H9 (cell line): ENCODE results near the gene CBX1. TPM values are rescaled to one million over a fixed set of nuclear protein-coding genes. Genes with fewer than 3 reads are reported as not detected.

Experiments
- DNase-seq: peaks from one replicate; pipeline ENCODE4 v3.0.0-alpha.2; 2017
- H2AFZ ChIP-seq: one replicate; pipeline ENCODE4 v1.6.1; 2013; ENCODE audit warnings: mild to moderate bottlenecking, low read length, control low read depth, moderate library complexity
- H2AK5ac ChIP-seq: 2 replicates; pipeline ENCODE4 v1.6.1; 2013; ENCODE audit warnings: low read length, control low read depth, mixed read lengths; ENCODE audit not compliant: insufficient read length
- H2BK120ac ChIP-seq: one replicate; pipeline ENCODE4 v1.6.1; 2013; ENCODE audit warnings: low read depth, mild to moderate bottlenecking, low read length, control low read depth, inconsistent platforms; ENCODE audit not compliant: poor library complexity, severe bottlenecking
- H2BK12ac ChIP-seq: 2 replicates; pipeline ENCODE4 v1.6.1; 2013; ENCODE audit warnings: low read length, control low read depth, mixed read lengths, low read depth; ENCODE audit not compliant: insufficient read length
- H2BK15ac ChIP-seq: 2 replicates; pipeline ENCODE4 v1.6.1; 2013; ENCODE audit warnings: low read depth, low read length, control low read depth
- H2BK20ac ChIP-seq: one replicate; pipeline ENCODE4 v1.6.1; 2013; ENCODE audit warnings: low read depth, mild to moderate bottlenecking, low read length, control low read depth, inconsistent platforms; ENCODE audit not compliant: poor library complexity, severe bottlenecking
- H2BK5ac ChIP-seq: 2 replicates; pipeline ENCODE4 v1.6.1; 2013; ENCODE audit warnings: low read length, control low read depth, mixed read lengths; ENCODE audit not compliant: insufficient read length
- H3K14ac ChIP-seq: 2 replicates; pipeline ENCODE4 v1.6.1; 2013; ENCODE audit warnings: low read length, control low read depth; ENCODE audit not compliant: insufficient read depth
- H3K18ac ChIP-seq: 2 replicates; pipeline ENCODE4 v1.6.1; 2013; ENCODE audit warnings: low read depth, mild to moderate bottlenecking, mixed read lengths, low read length, control low read depth; ENCODE audit not compliant: insufficient read length
- H3K23ac ChIP-seq: 2 replicates; pipeline ENCODE4 v1.6.1; 2013; ENCODE audit warnings: low read length, control low read depth, mixed read lengths, low read depth; ENCODE audit not compliant: insufficient read length
- H3K23me2 ChIP-seq: 2 replicates; pipeline ENCODE4 v1.6.1; 2013; ENCODE audit warnings: low read depth, mild to moderate bottlenecking, mixed read lengths, low read length, control low read depth; ENCODE audit not compliant: insufficient read length, poor library complexity, severe bottlenecking
- H3K27ac ChIP-seq: 2 replicates; pipeline ENCODE4 v1.5.1; 2013; ENCODE audit warnings: low read length, control low read depth, mixed read lengths, low read depth; ENCODE audit not compliant: insufficient read length
- H3K27me3 ChIP-seq: 2 replicates; pipeline ENCODE4 v1.6.1; 2013; ENCODE audit warnings: low read length, control low read depth, inconsistent platforms; ENCODE audit not compliant: insufficient read depth
- H3K4ac ChIP-seq: 2 replicates; pipeline ENCODE4 v1.6.1; 2013; ENCODE audit warnings: low read depth, mild to moderate bottlenecking, control low read depth, inconsistent platforms, low read length, moderate library complexity
- H3K4me1 ChIP-seq: 2 replicates; pipeline ENCODE4 v1.6.1; 2013; ENCODE audit warnings: low read length, control low read depth, inconsistent platforms; ENCODE audit not compliant: insufficient read depth
- H3K4me2 ChIP-seq: 2 replicates; pipeline ENCODE4 v1.6.1; 2013; ENCODE audit warnings: low read length, control low read depth, mixed read lengths; ENCODE audit not compliant: insufficient read length, insufficient read depth
- H3K56ac ChIP-seq: 2 replicates; pipeline ENCODE4 v1.6.1; 2013; ENCODE audit warnings: low read depth, mild to moderate bottlenecking, mixed read lengths, low read length, control low read depth; ENCODE audit not compliant: insufficient read length
- H3K79me1 ChIP-seq: 2 replicates; pipeline ENCODE4 v1.6.1; 2013; ENCODE audit warnings: low read depth, mild to moderate bottlenecking, moderate library complexity, low read length, control low read depth, inconsistent platforms; ENCODE audit not compliant: insufficient read depth, poor library complexity, severe bottlenecking
- H3K79me2 ChIP-seq: 2 replicates; pipeline ENCODE4 v1.6.1; 2013; ENCODE audit warnings: low read length, control low read depth, inconsistent platforms; ENCODE audit not compliant: insufficient read depth
- H3K9ac ChIP-seq: 2 replicates; pipeline ENCODE4 v1.6.1; 2013; ENCODE audit warnings: low read length, control low read depth, mixed read lengths; ENCODE audit not compliant: insufficient read length; ENCODE audit errors: extremely low read depth
- H3K9me3 ChIP-seq: one replicate; pipeline ENCODE4 v1.6.1; 2013; ENCODE audit warnings: low read depth, low read length, inconsistent platforms; ENCODE audit not compliant: control insufficient read depth
- H3T11ph ChIP-seq: one replicate; pipeline ENCODE4 v1.6.1; 2013; ENCODE audit warnings: mild to moderate bottlenecking, low read length, control low read depth, inconsistent platforms
- H4K20me1 ChIP-seq: one replicate; pipeline ENCODE4 v1.6.1; 2013; ENCODE audit not compliant: control insufficient read depth, insufficient read length, insufficient read depth
- H4K5ac ChIP-seq: 2 replicates; pipeline ENCODE4 v1.6.1; 2013; ENCODE audit warnings: low read depth, mild to moderate bottlenecking, mixed read lengths, low read length, control low read depth; ENCODE audit not compliant: insufficient read length
- H4K8ac ChIP-seq: replicated peaks from 2 replicates; pipeline ENCODE4 v1.6.1; 2013; ENCODE audit warnings: low read length, control low read depth, mixed read lengths, low read depth; ENCODE audit not compliant: insufficient read length
- H4K91ac ChIP-seq: 2 replicates; pipeline ENCODE4 v1.6.1; 2013; ENCODE audit warnings: low read depth, mild to moderate bottlenecking, moderate library complexity, mixed read lengths, low read length, control low read depth; ENCODE audit not compliant: insufficient read length
- H3K27ac Mint-ChIP-seq, 3 experiments: 2 replicates in 2 of 3; 3 replicates in 1 of 3; pipeline ENCODE4 v1.8.0; 2020 to 2021; ENCODE audit warnings: mixed read lengths in 3 of 3, mild to moderate bottlenecking in 1 of 3, moderate library complexity in 1 of 3
- H3K27me3 Mint-ChIP-seq: 2 replicates; pipeline ENCODE4 v1.8.0; 2021; ENCODE audit warnings: low read depth, mild to moderate bottlenecking, moderate library complexity, mixed read lengths
- H3K36me3 Mint-ChIP-seq, 3 experiments: 2 replicates in 2 of 3; 3 replicates in 1 of 3; pipeline ENCODE4 v1.8.0; 2020 to 2021; ENCODE audit warnings: low read depth in 3 of 3, mixed read lengths in 3 of 3; ENCODE audit not compliant: insufficient read depth in 1 of 3
- H3K4me1 Mint-ChIP-seq, 2 experiments: 2 replicates each; pipeline ENCODE4 v1.8.0; 2020; ENCODE audit warnings: mixed read lengths in 2 of 2
- H3K4me3 Mint-ChIP-seq, 2 experiments: 2 replicates in 1 of 2; 3 replicates in 1 of 2; pipeline ENCODE4 v1.8.0; 2020 to 2021; ENCODE audit warnings: mild to moderate bottlenecking in 2 of 2, mixed read lengths in 2 of 2, moderate library complexity in 1 of 2
- H3K9me3 Mint-ChIP-seq, 2 experiments: 2 replicates in 1 of 2; 3 replicates in 1 of 2; pipeline ENCODE4 v1.8.0; 2020; ENCODE audit warnings: mild to moderate bottlenecking in 2 of 2, mixed read lengths in 2 of 2, moderate library complexity in 1 of 2
- WGBS: extraction: QIAGEN DNeasy Blood & Tissue Kit; methylation state at CpG from one replicate; pipeline ENCODE4 v1.1.7; 2013; ENCODE audit warnings: missing lambda C conversion rate, low lambda C conversion rate, mixed read lengths; ENCODE audit not compliant: insufficient read length; ENCODE audit errors: extremely low coverage; 5-methylcytosine and 5-hydroxymethylcytosine counted together
- total RNA-seq: library from RNA; stranded (reverse); gene quantifications from 2 replicates; pipeline ENCODE4 v1.2.1, GENCODE V29; 2021
- TF ChIP-seq, protein P1 (sequence below): fragments of 200-600 bp; sonication (generic); conservative IDR thresholded peaks from 3 replicates; pipeline ENCODE4 v1.8.0; 2021; ENCODE audit warnings: antibody characterized with exemption, mild to moderate bottlenecking

CBX1 gene
- total RNA-seq, 1 experiment from 2014 or later, result 155 TPM

DNA sequence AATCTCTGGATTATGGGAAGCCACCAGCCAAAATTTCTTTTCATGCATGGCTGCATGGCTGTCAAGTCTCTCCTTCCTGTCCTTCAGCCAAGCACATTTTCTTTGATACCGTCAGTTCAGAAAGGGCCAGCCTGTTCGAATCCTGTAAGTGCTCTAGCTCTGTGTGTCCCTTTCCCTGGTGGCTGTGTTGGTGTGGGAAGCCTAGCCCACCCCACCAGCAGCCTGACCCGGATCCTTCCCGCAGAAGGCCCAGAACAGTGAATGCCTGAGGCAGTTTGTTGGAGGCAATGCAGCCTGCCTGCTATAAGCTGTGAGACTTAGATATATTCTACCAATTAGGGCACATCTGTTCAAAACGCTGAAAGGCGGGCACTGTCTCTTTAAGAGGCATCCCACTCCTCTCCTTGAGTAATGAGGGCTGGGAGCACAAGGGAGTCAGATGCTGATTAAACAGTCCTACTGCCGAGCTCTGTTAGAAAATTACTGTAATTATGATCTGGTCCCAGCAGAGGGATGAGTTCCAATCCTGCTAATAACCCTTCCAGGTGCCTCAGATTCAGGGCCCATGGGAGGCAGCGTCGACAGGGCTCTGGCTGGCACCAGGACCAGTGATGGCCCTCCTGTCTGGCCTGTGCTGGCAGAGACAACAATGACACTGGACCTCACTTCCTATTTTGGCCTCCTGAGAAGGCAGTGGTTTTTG is 24.7 kb upstream of the CBX1 start:
- H4K91ac ChIP-seq, result no peak overlapping the region
- peaks cover 9 to 15% of the 10 kb centered on the region in 2 experiments for H3K4me1 Mint-ChIP-seq

More for the DNA sequence above, 24.7 kb upstream of the CBX1 start:
- Histone ChIP-seq H2BK20ac (no peak overlapping the region), H2AK5ac (no peak overlapping the region), H3K23ac (no peak overlapping the region), H3K4me2 (no peak overlapping the region), H4K20me1 (no peaks in the 10 kb centered on the region), H3K14ac (no peak overlapping the region), H3K79me2 (no peaks in the 10 kb centered on the region), H3K4me1 (no peaks in the 10 kb centered on the region), H2BK120ac (no peak overlapping the region), H3K9ac (no peak overlapping the region), H3K23me2 (no peaks in the 10 kb centered on the region), H4K5ac (no peak overlapping the region), H3K27ac (no peak overlapping the region), H2AFZ (no peak overlapping the region), H3K4ac (no peak overlapping the region), H2BK12ac (no peak overlapping the region), H3K9me3 (no peaks in the 10 kb centered on the region), H3K79me1 (no peaks in the 10 kb centered on the region), H2BK15ac (no peak overlapping the region), H3K56ac (no peak overlapping the region), H2BK5ac (no peak overlapping the region), H3K27me3 (no peaks in the 10 kb centered on the region), H3T11ph (no peak overlapping the region), H3K18ac (no peak overlapping the region), H4K8ac (no peak overlapping the region)
- DNase-seq, result no peak
- no CpG with 5 or more reads among the region's 9 CpGs for WGBS
- Mint-ChIP-seq H3K36me3 (peaks cover 8 to 29% (median 21%) of the 10 kb centered on the region in 3 experiments; a peak in 6 of 7 replicates), H3K27me3 (no peaks in the 10 kb centered on the region), H3K9me3 (no peaks in the 10 kb centered on the region), H3K27ac (peak overlapping the region in 1 of 3 experiments; percentile 10; a peak in 1 of 7 replicates), H3K4me3 (no peak overlapping the region)
- TF ChIP-seq, protein P1, sequence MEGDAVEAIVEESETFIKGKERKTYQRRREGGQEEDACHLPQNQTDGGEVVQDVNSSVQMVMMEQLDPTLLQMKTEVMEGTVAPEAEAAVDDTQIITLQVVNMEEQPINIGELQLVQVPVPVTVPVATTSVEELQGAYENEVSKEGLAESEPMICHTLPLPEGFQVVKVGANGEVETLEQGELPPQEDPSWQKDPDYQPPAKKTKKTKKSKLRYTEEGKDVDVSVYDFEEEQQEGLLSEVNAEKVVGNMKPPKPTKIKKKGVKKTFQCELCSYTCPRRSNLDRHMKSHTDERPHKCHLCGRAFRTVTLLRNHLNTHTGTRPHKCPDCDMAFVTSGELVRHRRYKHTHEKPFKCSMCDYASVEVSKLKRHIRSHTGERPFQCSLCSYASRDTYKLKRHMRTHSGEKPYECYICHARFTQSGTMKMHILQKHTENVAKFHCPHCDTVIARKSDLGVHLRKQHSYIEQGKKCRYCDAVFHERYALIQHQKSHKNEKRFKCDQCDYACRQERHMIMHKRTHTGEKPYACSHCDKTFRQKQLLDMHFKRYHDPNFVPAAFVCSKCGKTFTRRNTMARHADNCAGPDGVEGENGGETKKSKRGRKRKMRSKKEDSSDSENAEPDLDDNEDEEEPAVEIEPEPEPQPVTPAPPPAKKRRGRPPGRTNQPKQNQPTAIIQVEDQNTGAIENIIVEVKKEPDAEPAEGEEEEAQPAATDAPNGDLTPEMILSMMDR, result no peak
